IPS-11a (cell line): Measurements from ENCODE around the gene PRKAG2.

Source experiments
- H3K4me3 ChIP-seq: one replicate; pipeline ENCODE4 v1.5.1; 2013; ENCODE audit warnings: low read depth, low read length, control low read depth

The PRKAG2 gene

GRCh38 chr7:151603951-151604350 is 273.0 kb downstream of the PRKAG2 start:
- no peak overlapping the region for H3K4me3 ChIP-seq

GRCh38 chr7:151601521-151602305 is 275.2 kb downstream of the PRKAG2 start:
- no peak overlapping the region for H3K4me3 ChIP-seq

GRCh38 chr7:151600331-151600730 is 276.6 kb downstream of the PRKAG2 start:
- H3K4me3 ChIP-seq: no peak overlapping the region

GRCh38 chr7:151599401-151600227 is 277.3 kb downstream of the PRKAG2 start:
- H3K4me3 ChIP-seq: no peak overlapping the region

- no peak overlapping the region for H3K4me3 ChIP-seq
Measured at GRCh38 chr7:151597541-151598444, 279.1 kb downstream of the PRKAG2 start.

- H3K4me3 ChIP-seq: no peak overlapping the region
Measured at GRCh38 chr7:151595702-151596350, 281.1 kb downstream of the PRKAG2 start.

GRCh38 chr7:151592868-151593486 is 283.9 kb downstream of the PRKAG2 start:
- no peak overlapping the region for H3K4me3 ChIP-seq

- H3K4me3 ChIP-seq: no peak overlapping the region
Measured at GRCh38 chr7:151592330-151592729, 284.6 kb downstream of the PRKAG2 start.

GRCh38 chr7:151591866-151592265 is 285.0 kb downstream of the PRKAG2 start:
- no peak overlapping the region for H3K4me3 ChIP-seq

GRCh38 chr7:151590850-151591771 is 285.8 kb downstream of the PRKAG2 start:
- no peak overlapping the region for H3K4me3 ChIP-seq

GRCh38 chr7:151590071-151590849 is 286.7 kb downstream of the PRKAG2 start:
- no peak overlapping the region for H3K4me3 ChIP-seq

- H3K4me3 ChIP-seq: no peak overlapping the region
Measured at GRCh38 chr7:151588982-151589381, 287.9 kb downstream of the PRKAG2 start.

GRCh38 chr7:151586531-151587260 is 290.2 kb downstream of the PRKAG2 start:
- no peak overlapping the region for H3K4me3 ChIP-seq

- no peak overlapping the region for H3K4me3 ChIP-seq
Measured at GRCh38 chr7:151585744-151586393, 291.0 kb downstream of the PRKAG2 start.

- no peak overlapping the region for H3K4me3 ChIP-seq
Measured at GRCh38 chr7:151581741-151582140, 295.2 kb downstream of the PRKAG2 start.

- H3K4me3 ChIP-seq: no peak overlapping the region
Measured at GRCh38 chr7:151579644-151580043, 297.3 kb downstream of the PRKAG2 start.

- H3K4me3 ChIP-seq: no peak overlapping the region
Measured at GRCh38 chr7:151575410-151575809, 301.5 kb downstream of the PRKAG2 start.
